ENCODE measurements around the gene RNF112.
A peak's percentile ranks its signal among the peaks of the same experiment; 100 is the strongest.

Gene RNF112

GRCh38 chr17:19388791-19389785 is 21.9 kb upstream of the RNF112 start:
- ATAC-seq = no peak

GRCh38 chr17:19390951-19391350 is 20.1 kb upstream of the RNF112 start:
- ATAC-seq (no peak), DNase-seq (no peak)

More at GRCh38 chr17:19388791-19389785, 21.9 kb upstream of the RNF112 start:
- DNase-seq = no peak

- DNase-seq (peak; percentile 1), ATAC-seq (no peak)
Measured at GRCh38 chr17:19391432-19391831, 19.6 kb upstream of the RNF112 start.

- DNase-seq = no peak
- no peak for ATAC-seq
Measured at GRCh38 chr17:19392303-19392702, 18.7 kb upstream of the RNF112 start.

GRCh38 chr17:19397556-19398041 is 13.4 kb upstream of the RNF112 start:
- ATAC-seq (no peak), DNase-seq (no peak)

- no peak for DNase-seq
Measured at GRCh38 chr17:19398301-19399181, 12.5 kb upstream of the RNF112 start.

GRCh38 chr17:19399750-19400450 is 11.1 kb upstream of the RNF112 start:
- ATAC-seq (no peak), DNase-seq (no peak)

More at GRCh38 chr17:19398301-19399181, 12.5 kb upstream of the RNF112 start:
- ATAC-seq = no peak

GRCh38 chr17:19401321-19402010 is 9.6 kb upstream of the RNF112 start:
- DNase-seq (no peak), ATAC-seq (no peak)

- ATAC-seq (no peak), DNase-seq (no peak)
Measured at GRCh38 chr17:19402171-19402570, 8.9 kb upstream of the RNF112 start.

GRCh38 chr17:19403021-19403420 is 8.0 kb upstream of the RNF112 start:
- ATAC-seq (no peak), DNase-seq (no peak)

- ATAC-seq (no peak), DNase-seq (no peak)
Measured at GRCh38 chr17:19404264-19404663, 6.8 kb upstream of the RNF112 start.

- DNase-seq (no peak), ATAC-seq (no peak)
Measured at GRCh38 chr17:19405114-19405513, 5.9 kb upstream of the RNF112 start.

- ATAC-seq = no peak
- no peak for DNase-seq
Measured at GRCh38 chr17:19407601-19408345, 3.3 kb upstream of the RNF112 start.

GRCh38 chr17:19408346-19408710 is 2.7 kb upstream of the RNF112 start:
- ATAC-seq (no peak), DNase-seq (no peak)

- DNase-seq (no peak), ATAC-seq (no peak)
Measured at GRCh38 chr17:19409066-19409465, 2.0 kb upstream of the RNF112 start.

GRCh38 chr17:19409509-19409908 is 1.5 kb upstream of the RNF112 start:
- ATAC-seq (peak; percentile 29), DNase-seq (no peak)

- DNase-seq (no peak), ATAC-seq (no peak)
Measured at GRCh38 chr17:19410091-19410490, 941 bp upstream of the RNF112 start.

- ATAC-seq (no peak), DNase-seq (no peak)
Measured at GRCh38 chr17:19411631-19412030, 599 bp downstream of the RNF112 start.

- DNase-seq (no peak), ATAC-seq (no peak)
Measured at GRCh38 chr17:19412510-19412909, 1.5 kb downstream of the RNF112 start.

- ATAC-seq = no peak
- no peak for DNase-seq
Measured at GRCh38 chr17:19412984-19413383, 2.0 kb downstream of the RNF112 start.

GRCh38 chr17:19413761-19414160 is 2.7 kb downstream of the RNF112 start:
- DNase-seq = no peak
- ATAC-seq = no peak

Data from stimulated activated naive CD8-positive, alpha-beta T cell treated with anti-CD3 and anti-CD28 coated beads, Interleukin-15, Interleukin-2, amounts not matched to agents 100 U/mL and 50 U/mL, for 24 hours (primary cell).